H1 (cell line): ENCODE measurements around the gene GALNT17. TPM values are rescaled to one million over a fixed set of nuclear protein-coding genes. Genes with fewer than 3 reads are reported as not detected.
A peak's percentile ranks its signal among the peaks of the same experiment; 100 is the strongest.

Source experiments
- ASH2L ChIP-seq: fragments of 200-600, 300-600 bp; sonication (generic); IDR thresholded peaks from one replicate; pipeline ENCODE4 v1.7.1; 2017; ENCODE audit warnings: low read length
- CBX5 ChIP-seq: fragments of 300-800, 300-1000 bp; sonication (generic); IDR thresholded peaks from 2 replicates; pipeline ENCODE4 v1.7.1; 2016; ENCODE audit warnings: antibody characterized with exemption, low read length, low read depth
- CEBPB ChIP-seq: IDR thresholded peaks from 2 replicates; pipeline ENCODE4 v1.6.1; 2012; ENCODE audit warnings: low read depth, low read length
- EZH2 ChIP-seq: fragments of 200-600 bp; sonication (generic); IDR thresholded peaks from 2 replicates; pipeline ENCODE4 v1.7.1; 2012; ENCODE audit warnings: low read depth, mild to moderate bottlenecking, moderate library complexity, low read length, inconsistent platforms; ENCODE audit not compliant: severe bottlenecking
- FOSL1 ChIP-seq: IDR thresholded peaks from 2 replicates; pipeline ENCODE4 v1.6.1; 2011; ENCODE audit warnings: mild to moderate bottlenecking, low read depth, low read length, moderate library complexity; ENCODE audit not compliant: insufficient read depth
- HDAC2 ChIP-seq, 2 experiments: fragments of 300-600 bp in 1 of 2; sonication (generic) in 1 of 2; IDR thresholded peaks; 2 replicates each; pipeline ENCODE4 v1.6.1; 2011 to 2012; ENCODE audit warnings: low read depth in 2 of 2, low read length in 2 of 2, mild to moderate bottlenecking in 2 of 2, moderate library complexity in 2 of 2, borderline replicate concordance in 1 of 2, inconsistent platforms in 1 of 2
- KDM1A ChIP-seq: fragments of 200-600, 300-600 bp; sonication (generic); IDR thresholded peaks from 2 replicates; pipeline ENCODE4 v1.7.1; 2016; ENCODE audit warnings: mild to moderate bottlenecking, low read length, borderline replicate concordance
- KDM4A ChIP-seq: IDR thresholded peaks from one replicate; pipeline ENCODE4 v1.7.1; 2012; ENCODE audit warnings: low read depth, mild to moderate bottlenecking, moderate library complexity, low read length, inconsistent platforms; ENCODE audit not compliant: severe bottlenecking
- MAFK ChIP-seq: IDR thresholded peaks from 2 replicates; pipeline ENCODE4 v1.6.1; 2012; ENCODE audit warnings: low read depth, mild to moderate bottlenecking, improper control_type of control experiment, low read length
- NANOG ChIP-seq: IDR thresholded peaks from 2 replicates; pipeline ENCODE4 v1.6.1; 2011; ENCODE audit warnings: low read length, low read depth, mild to moderate bottlenecking, inconsistent platforms; ENCODE audit not compliant: insufficient read depth, poor library complexity, severe bottlenecking
- POLR2AphosphoS5 ChIP-seq: IDR thresholded peaks from 2 replicates; pipeline ENCODE4 v1.6.1; 2011; ENCODE audit warnings: low read depth, low read length
- RAD21 ChIP-seq, 2 experiments: IDR thresholded peaks in 1 of 2; conservative IDR thresholded peaks in 1 of 2; 2 replicates each; pipeline ENCODE4 v1.6.1; 2011; ENCODE audit warnings: low read depth in 2 of 2, low read length in 2 of 2, improper control_type of control experiment in 1 of 2, inconsistent platforms in 1 of 2, mild to moderate bottlenecking in 1 of 2, moderate library complexity in 1 of 2
- RFX5 ChIP-seq: IDR thresholded peaks from 2 replicates; pipeline ENCODE4 v1.6.1; 2011; ENCODE audit warnings: low read depth, low read length, improper control_type of control experiment, borderline replicate concordance
- RXRA ChIP-seq: IDR thresholded peaks from 2 replicates; pipeline ENCODE4 v1.6.1; 2011; ENCODE audit warnings: low read depth, mild to moderate bottlenecking, low read length, moderate library complexity; ENCODE audit not compliant: insufficient read depth
- SAP30 ChIP-seq: fragments of 300-600 bp; sonication (generic); IDR thresholded peaks from 2 replicates; pipeline ENCODE4 v1.7.1; 2012; ENCODE audit warnings: low read length, moderate library complexity, mild to moderate bottlenecking, inconsistent platforms; ENCODE audit not compliant: insufficient read depth, insufficient replicate concordance
- SIRT6 ChIP-seq: IDR thresholded peaks from one replicate; pipeline ENCODE4 v1.7.1; 2012; ENCODE audit warnings: low read length, inconsistent platforms
- SP1 ChIP-seq: IDR thresholded peaks from 2 replicates; pipeline ENCODE4 v1.6.1; 2011; ENCODE audit warnings: low read depth, low read length
- SP2 ChIP-seq: IDR thresholded peaks from 2 replicates; pipeline ENCODE4 v1.6.1; 2012; ENCODE audit warnings: mild to moderate bottlenecking, low read length, inconsistent platforms
- SP4 ChIP-seq: IDR thresholded peaks from 2 replicates; pipeline ENCODE4 v1.6.1; 2012; ENCODE audit warnings: low read length, inconsistent platforms
- SUZ12 ChIP-seq: fragments of 200-600 bp; sonication (generic); IDR thresholded peaks from 2 replicates; pipeline ENCODE4 v1.6.1; 2012; ENCODE audit warnings: mild to moderate bottlenecking, inconsistent platforms, low read length, moderate library complexity, mixed read lengths
- TAF1 ChIP-seq: IDR thresholded peaks from 2 replicates; pipeline ENCODE4 v1.6.1; 2011; ENCODE audit warnings: mild to moderate bottlenecking, low read depth, low read length
- YY1 ChIP-seq: IDR thresholded peaks from 2 replicates; pipeline ENCODE4 v1.6.1; 2011; ENCODE audit warnings: low read depth, mild to moderate bottlenecking, low read length
- polyA plus RNA-seq, 7 experiments: library from polyadenylated mRNA; depleted of rRNA in 3 of 7; stranded (reverse) in 5 of 7; unstranded in 2 of 7; fragments of >200 nt in 5 of 7; fragments of 200-250 nt in 2 of 7; gene quantifications; 1 replicate in 5 of 7; 2 replicates in 1 of 7; 4 replicates in 1 of 7; pipeline versions ENCODE4 v1.2.1 to v1.2.3, GENCODE V29; 2011 to 2013; ENCODE audit warnings: missing spikeins in 2 of 7, mixed read lengths in 2 of 7
- total RNA-seq: library from RNA; stranded (reverse); fragmentation: NEBNext Ultra II Directional; extraction: Animal tissue kit (Norgen Biotek cat#: 25700); gene quantifications from 2 replicates; pipeline ENCODE4 v1.2.1, GENCODE V29; 2021

Gene GALNT17
- total and polyA plus RNA-seq, 2 of the 8 experiments (the other 6 are each of a cell fraction or from before 2014, with no cell fraction given) = 37.7 to 47.0 TPM

- no peak for TF ChIP-seq SUZ12
- TF ChIP-seq TAF1 = no peak
- TF ChIP-seq KDM4A = no peak
- no peak for TF ChIP-seq SIRT6
- TF ChIP-seq SP4 = no peak
- no peak for TF ChIP-seq CEBPB
- TF ChIP-seq RFX5 = no peak
- TF ChIP-seq SP2 = no peak
- no peak for TF ChIP-seq SAP30
- TF ChIP-seq CBX5 = no peak
- TF ChIP-seq RAD21 (IDR thresholded peaks at IDR 0.05 in 1 of 2, conservative IDR thresholded peaks at IDR 0.05 in 1 of 2; ENCODE audit: low read depth in 2 of 2, low read length in 2 of 2) = 0 out of 4 replicates have a peak, but pooled peaks of 1 of the 2 experiments have one; percentile 3
- TF ChIP-seq KDM1A = no peak
- TF ChIP-seq RXRA = 0 out of 2 replicates have a peak, but pooled peaks have one; percentile 37
- no peak for TF ChIP-seq MAFK
- 0 out of 2 replicates have a peak, but pooled peaks have one; percentile 22 for TF ChIP-seq YY1
- no peak for TF ChIP-seq ASH2L
- TF ChIP-seq FOSL1 = no peak
- TF ChIP-seq POLR2AphosphoS5 = no peak
- peak; percentile 21; the same call in 1 of the 2 replicates for TF ChIP-seq SP1
- TF ChIP-seq EZH2 = no peak
- TF ChIP-seq NANOG = peak; percentile 94
- no peak for TF ChIP-seq HDAC2 (IDR thresholded peaks at IDR 0.05; ENCODE audit: borderline replicate concordance in 1 of 2, low read depth in 2 of 2, low read length in 2 of 2)
Observed at GRCh38 chr7:71682841-71683781, 551.2 kb downstream of the GALNT17 start (continued).
